Thoracic aorta (tissue), 2 donors: ENCODE results near the gene EBF3. TPM values are rescaled to one million over a fixed set of nuclear protein-coding genes. Genes with fewer than 3 reads are reported as not detected.

ENCODE experiments used
- ATAC-seq: fragments of 150-250 bp; one replicate; pipeline ENCODE4 v1.8.0; 2017; ENCODE audit warnings: low read depth; ENCODE audit not compliant: insufficient number of reproducible peaks, low FRiP score
- DNase-seq: peaks from one replicate; pipeline ENCODE4 v3.0.0-alpha.2; 2020; ENCODE audit warnings: low spot score
- H3K27ac ChIP-seq, 2 donors: fragments of 200-600 bp; sonication (generic); 1 replicate in 1 of 2; 2 replicates in 1 of 2; pipeline ENCODE4 v1.5.1; 2016; ENCODE audit warnings: mild to moderate bottlenecking in 2 of 2, moderate library complexity in 2 of 2
- H3K27me3 ChIP-seq: fragments of 200-600 bp; sonication (generic); replicated peaks from 2 replicates; pipeline ENCODE4 v1.6.0; 2016; ENCODE audit warnings: mild to moderate bottlenecking; ENCODE audit not compliant: insufficient read depth
- H3K36me3 ChIP-seq: fragments of 200-600 bp; sonication (generic); one replicate; pipeline ENCODE4 v1.5.1; 2016
- H3K4me1 ChIP-seq, 2 donors: fragments of 200-600 bp; sonication (generic); 1 replicate in 1 of 2; 2 replicates in 1 of 2; pipeline versions ENCODE4 v1.5.1 to v1.6.0; 2016; ENCODE audit warnings: low read depth in 2 of 2, mild to moderate bottlenecking in 1 of 2; ENCODE audit not compliant: control insufficient read depth in 1 of 2
- H3K4me3 ChIP-seq: fragments of 200-600 bp; sonication (generic); 2 replicates; pipeline ENCODE4 v1.5.1; 2016; ENCODE audit warnings: mild to moderate bottlenecking
- H3K9me3 ChIP-seq: fragments of 200-600 bp; sonication (generic); 2 replicates; pipeline ENCODE4 v1.5.1; 2016
- total RNA-seq, 2 donors: library from RNA; depleted of rRNA; stranded (reverse); fragments of >200 nt; gene quantifications; one replicate each; pipeline versions ENCODE4 v1.1.0 to v1.2.3, GENCODE V29; 2016
- TF ChIP-seq, protein P1 (sequence below): fragments of 200-600 bp; sonication (generic); IDR thresholded peaks from one replicate; pipeline ENCODE4 v1.5.1; 2019; ENCODE audit warnings: antibody characterized with exemption

Gene EBF3
- total RNA-seq, 2 donors from 2014 or later = 3.6 to 4.6 TPM

DNA sequence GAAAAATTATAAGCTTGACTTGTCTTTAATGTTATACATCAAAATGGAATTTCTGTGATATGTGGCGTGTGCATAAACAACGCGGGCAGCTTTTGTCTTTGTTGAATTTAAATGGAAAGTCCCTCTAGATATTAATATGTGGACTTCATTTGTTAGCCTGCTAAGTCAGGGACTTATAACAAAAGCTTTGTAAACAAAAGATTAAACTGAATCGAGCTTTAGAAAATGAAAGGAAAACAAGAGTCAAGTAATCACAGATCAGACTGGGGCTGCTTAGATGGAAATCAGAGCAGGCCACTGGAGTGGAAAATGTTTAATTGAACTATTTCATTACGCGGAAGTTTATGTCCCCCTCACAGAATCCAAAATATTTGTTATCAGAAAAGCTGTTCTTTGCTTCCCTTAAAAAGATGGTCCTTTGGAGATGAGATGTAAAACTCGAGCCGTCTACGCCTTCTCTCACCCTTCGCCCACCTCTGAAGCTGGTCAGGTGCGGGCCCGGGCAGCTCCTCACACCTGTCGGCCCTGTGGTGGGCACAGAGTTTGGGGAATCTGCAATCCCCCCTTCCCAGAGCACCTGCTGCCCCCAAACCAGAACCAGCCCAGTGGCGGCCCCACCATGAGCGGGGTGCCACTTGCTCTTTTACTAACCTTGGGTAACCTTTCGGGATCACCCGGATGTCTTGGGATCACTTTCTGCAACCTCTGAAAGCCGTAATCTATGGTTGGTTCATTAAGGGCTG lies 116.2 kb downstream of the EBF3 start:
- DNase-seq = no peak
- ATAC-seq = no peak
- H3K36me3 ChIP-seq = no peaks in the 10 kb centered on the region
- no peaks in the 10 kb centered on the region for H3K4me1 ChIP-seq
- H3K27ac ChIP-seq = no peak overlapping the region
- H3K27me3 ChIP-seq = no peaks in the 10 kb centered on the region
- TF ChIP-seq, protein P1, sequence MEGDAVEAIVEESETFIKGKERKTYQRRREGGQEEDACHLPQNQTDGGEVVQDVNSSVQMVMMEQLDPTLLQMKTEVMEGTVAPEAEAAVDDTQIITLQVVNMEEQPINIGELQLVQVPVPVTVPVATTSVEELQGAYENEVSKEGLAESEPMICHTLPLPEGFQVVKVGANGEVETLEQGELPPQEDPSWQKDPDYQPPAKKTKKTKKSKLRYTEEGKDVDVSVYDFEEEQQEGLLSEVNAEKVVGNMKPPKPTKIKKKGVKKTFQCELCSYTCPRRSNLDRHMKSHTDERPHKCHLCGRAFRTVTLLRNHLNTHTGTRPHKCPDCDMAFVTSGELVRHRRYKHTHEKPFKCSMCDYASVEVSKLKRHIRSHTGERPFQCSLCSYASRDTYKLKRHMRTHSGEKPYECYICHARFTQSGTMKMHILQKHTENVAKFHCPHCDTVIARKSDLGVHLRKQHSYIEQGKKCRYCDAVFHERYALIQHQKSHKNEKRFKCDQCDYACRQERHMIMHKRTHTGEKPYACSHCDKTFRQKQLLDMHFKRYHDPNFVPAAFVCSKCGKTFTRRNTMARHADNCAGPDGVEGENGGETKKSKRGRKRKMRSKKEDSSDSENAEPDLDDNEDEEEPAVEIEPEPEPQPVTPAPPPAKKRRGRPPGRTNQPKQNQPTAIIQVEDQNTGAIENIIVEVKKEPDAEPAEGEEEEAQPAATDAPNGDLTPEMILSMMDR = no peak
- no peaks in the 10 kb centered on the region for H3K9me3 ChIP-seq
- no peak overlapping the region for H3K4me3 ChIP-seq

DNA sequence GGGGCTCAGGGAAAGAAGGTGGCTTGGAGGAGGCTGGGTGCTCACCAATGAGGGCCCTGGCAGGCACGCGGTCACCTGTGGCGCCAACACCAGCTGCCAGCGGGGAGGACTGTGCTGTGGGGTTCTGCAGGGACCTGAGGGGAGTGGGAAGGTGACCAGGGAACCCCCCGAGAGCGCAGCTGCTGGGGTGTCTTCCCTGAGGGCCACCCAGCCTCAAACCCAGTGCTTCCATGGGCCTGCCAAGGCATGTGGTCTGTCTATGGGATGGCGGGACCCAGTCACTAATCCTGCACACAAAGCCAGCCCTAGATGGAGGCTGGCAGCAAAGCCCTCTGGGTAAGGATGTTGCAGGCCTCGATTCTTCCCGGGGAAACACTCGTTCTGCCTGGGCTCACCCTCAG lies 117.1 kb downstream of the EBF3 start:
- Histone ChIP-seq H3K27ac (no peak overlapping the region), H3K4me3 (no peak overlapping the region), H3K9me3 (no peaks in the 10 kb centered on the region), H3K27me3 (no peaks in the 10 kb centered on the region), H3K36me3 (no peaks in the 10 kb centered on the region), H3K4me1 (no peaks in the 10 kb centered on the region)
- no peak for DNase-seq
- TF ChIP-seq, protein P1 = no peak
- ATAC-seq = no peak

DNA sequence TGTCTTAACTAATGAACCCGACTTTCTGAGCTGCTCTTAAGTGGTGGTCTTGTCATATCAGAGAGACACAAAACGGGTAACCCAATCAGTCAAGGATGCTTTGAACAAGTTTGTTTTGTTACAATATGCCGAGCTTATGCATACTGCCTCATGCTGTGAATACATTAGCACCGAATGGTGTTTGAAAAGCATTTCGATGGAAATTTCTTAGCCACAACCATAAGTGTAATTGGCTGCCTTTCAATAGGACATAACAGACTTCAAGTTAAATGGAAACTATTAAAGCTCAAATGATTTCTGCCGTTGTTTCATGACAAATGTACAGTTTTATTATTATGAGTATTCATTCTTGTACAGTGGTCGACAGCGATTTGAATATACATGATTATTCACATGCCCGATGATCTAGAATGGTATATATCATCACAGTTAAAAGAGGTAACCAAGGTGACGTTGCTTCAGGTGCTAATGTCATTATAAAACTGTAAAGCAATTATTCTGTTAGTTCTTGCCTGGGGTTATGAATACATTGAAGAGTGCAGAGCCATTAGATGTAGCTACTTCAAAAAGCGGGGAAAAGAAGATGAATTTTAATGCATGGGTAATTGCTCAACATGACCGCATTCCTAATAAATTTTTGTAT lies 118.8 kb downstream of the EBF3 start:
- TF ChIP-seq, protein P1 = no peak
- Histone ChIP-seq H3K27ac (no peak overlapping the region), H3K4me3 (no peak overlapping the region), H3K27me3 (no peaks in the 10 kb centered on the region), H3K4me1 (no peaks in the 10 kb centered on the region), H3K36me3 (no peaks in the 10 kb centered on the region), H3K9me3 (no peaks in the 10 kb centered on the region)
- DNase-seq = no peak
- no peak for ATAC-seq

DNA sequence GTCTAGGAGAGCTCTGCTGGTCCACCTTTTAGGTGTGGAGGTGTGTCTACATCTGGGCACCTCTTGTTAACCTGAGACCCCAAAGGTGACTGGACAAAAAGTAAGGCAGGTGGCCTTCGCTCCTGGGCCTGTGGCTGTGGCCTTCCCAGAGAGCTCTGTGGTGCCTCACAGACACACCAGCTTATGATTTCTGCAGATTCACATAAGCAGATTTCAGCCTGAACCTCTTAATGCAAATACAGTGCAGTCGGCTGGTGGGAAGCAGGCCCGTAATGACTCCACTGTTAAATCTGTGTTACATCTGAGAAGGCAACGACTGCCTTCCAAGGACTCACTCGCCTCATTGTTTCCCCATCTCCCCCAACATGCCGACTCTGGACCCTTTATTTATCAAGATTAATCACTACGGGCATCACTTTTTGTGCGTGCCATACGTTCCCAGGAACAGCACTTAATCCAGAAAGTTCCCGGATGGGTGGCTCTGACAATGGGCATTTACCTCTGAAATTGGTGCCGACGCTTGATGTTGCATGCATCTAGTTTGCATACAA lies 119.8 kb downstream of the EBF3 start:
- H3K27me3 ChIP-seq = no peaks in the 10 kb centered on the region
- H3K4me3 ChIP-seq = no peak overlapping the region
- no peaks in the 10 kb centered on the region for H3K4me1 ChIP-seq
- H3K27ac ChIP-seq = no peak overlapping the region
- TF ChIP-seq, protein P1 = no peak
- H3K36me3 ChIP-seq = no peaks in the 10 kb centered on the region
- no peaks in the 10 kb centered on the region for H3K9me3 ChIP-seq
- ATAC-seq (no peak), DNase-seq (no peak)

DNA sequence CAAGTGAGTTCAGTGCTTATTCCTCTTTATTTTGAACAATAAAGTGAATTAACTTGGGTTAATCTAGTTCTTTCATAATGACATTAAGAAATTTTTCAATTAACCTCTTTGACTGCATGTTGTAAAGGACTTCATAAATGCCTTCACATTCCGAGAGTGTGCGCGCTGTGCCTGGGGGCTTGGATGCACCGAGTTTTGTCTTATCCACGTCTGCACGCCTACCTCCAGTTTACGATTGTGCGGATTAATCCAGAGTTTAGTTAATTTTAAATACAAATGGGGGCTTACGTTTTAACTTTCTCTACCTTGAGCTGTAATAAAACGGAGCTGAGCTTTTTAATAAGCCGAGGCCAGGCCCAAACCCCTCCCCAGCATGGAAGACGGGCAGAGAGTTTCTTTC lies 120.4 kb downstream of the EBF3 start:
- H3K9me3 ChIP-seq = no peaks in the 10 kb centered on the region
- TF ChIP-seq, protein P1 = no peak
- no peaks in the 10 kb centered on the region for H3K36me3 ChIP-seq
- no peaks in the 10 kb centered on the region for H3K27me3 ChIP-seq
- no peaks in the 10 kb centered on the region for H3K4me1 ChIP-seq
- ATAC-seq = no peak
- no peak for DNase-seq
- no peak overlapping the region for H3K4me3 ChIP-seq
- H3K27ac ChIP-seq = no peak overlapping the region
